Endometrial microvascular endothelial cells (primary cell): ENCODE data around the gene NFKBIB. TPM values are rescaled to one million over a fixed set of nuclear protein-coding genes. Genes with fewer than 3 reads are reported as not detected.
"Not testable (repeated sequence)": the region's sequence is repeated elsewhere in the genome, so short reads cannot be mapped to it uniquely, and the experiment has no call there.

Experiments used
- in situ Hi-C: cut with HindIII; loops from 2 replicates; pipeline ENCODE4 v1.10.0; 2017; ENCODE audit warnings: low sequenced_read_pairs, low pct_unique_long_range_greater_than_20kb; ENCODE audit errors: inconsistent ontology term
- total RNA-seq: library from RNA; depleted of rRNA; stranded (reverse); fragments of >200 nt; gene quantifications from one replicate; pipeline ENCODE4 v1.2.3, GENCODE V29; 2015; ENCODE audit errors: inconsistent ontology term

The NFKBIB gene
- 31.4 TPM for total RNA-seq

DNA sequence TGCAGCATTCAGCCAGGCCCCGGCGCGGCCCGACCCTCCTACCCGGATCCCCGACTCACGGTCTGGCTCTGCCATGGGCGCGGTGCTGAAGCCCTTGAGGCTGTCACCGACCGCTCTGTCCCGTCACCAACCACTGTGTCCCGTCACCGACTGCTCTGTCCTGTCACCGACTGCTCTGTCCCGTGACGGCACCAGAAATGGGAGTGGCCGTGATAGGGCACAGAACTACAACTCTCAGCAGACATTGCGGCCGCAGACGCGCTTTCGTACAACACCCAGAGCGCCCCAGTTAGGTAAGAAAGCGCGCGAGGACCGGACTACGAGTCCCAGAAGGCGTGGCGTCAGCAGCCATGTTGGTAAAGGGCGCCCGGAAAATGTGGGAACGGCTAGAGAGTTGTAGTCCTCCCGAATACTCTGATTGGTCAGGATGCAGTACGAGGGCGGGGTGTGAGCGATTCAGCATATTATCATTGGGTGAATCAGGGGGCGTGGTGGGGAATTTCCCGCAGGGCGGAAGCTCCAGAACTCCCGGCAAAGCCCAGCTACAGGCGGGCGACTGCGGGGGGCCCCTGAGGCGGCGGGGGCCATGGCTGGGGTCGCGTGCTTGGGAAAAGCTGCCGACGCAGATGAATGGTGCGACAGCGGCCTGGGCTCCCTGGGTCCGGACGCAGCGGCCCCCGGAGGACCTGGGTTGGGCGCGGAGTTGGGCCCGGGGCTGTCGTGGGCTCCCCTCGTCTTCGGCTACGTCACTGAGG is at the start of gene NFKBIB, which contains the start of gene SIRT2:
Gene NFKBIB (plus strand): TSS at position 523 of the 755 bp plus-strand sequence. CDS start 64 bp downstream, at position 587.
Gene SIRT2 (minus strand): TSS at position 172 of the 755 bp plus-strand sequence. CDS start 97 bp downstream, at position 75.
- in situ Hi-C loops = no loop called here

- in situ Hi-C loops = no loop called here
These were observed 49.3 kb upstream of the NFKBIB start for GRCh38 chr19:38850436-38850975.

- in situ Hi-C loops = no loop called here
These were observed 48.7 kb upstream of the NFKBIB start for GRCh38 chr19:38850976-38851621.

DNA sequence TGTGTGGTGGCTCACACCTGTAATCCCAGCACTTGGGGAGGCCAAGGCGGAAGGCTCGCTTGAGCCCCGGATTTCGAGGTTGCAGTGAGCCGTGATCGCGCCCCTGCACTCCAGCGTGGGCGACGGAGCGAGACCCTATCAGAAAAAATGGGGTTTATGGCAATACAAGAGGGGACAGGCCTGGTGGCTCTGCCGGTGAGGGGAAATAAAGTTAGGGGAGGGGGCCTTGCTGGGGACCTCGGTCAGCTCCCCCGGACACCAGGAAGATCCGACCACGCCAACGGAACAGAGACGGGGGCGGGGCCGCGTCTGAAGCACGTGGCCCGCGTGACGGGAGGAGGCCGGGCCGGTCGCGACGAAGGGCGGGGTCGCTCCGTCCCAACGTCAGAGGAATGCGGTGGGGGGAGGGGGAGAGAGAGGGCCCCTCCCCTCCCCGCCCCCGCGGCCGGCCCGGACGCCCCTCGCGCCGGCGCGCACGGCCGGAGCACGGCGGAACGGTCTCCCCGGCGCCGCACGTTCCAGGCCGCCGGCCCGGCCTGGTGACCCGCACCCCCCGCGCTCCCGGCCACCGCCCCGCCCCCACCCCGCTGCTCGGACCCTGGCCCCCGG is 48.0 kb upstream of the NFKBIB start:
- in situ Hi-C loops = no loop called here

DNA sequence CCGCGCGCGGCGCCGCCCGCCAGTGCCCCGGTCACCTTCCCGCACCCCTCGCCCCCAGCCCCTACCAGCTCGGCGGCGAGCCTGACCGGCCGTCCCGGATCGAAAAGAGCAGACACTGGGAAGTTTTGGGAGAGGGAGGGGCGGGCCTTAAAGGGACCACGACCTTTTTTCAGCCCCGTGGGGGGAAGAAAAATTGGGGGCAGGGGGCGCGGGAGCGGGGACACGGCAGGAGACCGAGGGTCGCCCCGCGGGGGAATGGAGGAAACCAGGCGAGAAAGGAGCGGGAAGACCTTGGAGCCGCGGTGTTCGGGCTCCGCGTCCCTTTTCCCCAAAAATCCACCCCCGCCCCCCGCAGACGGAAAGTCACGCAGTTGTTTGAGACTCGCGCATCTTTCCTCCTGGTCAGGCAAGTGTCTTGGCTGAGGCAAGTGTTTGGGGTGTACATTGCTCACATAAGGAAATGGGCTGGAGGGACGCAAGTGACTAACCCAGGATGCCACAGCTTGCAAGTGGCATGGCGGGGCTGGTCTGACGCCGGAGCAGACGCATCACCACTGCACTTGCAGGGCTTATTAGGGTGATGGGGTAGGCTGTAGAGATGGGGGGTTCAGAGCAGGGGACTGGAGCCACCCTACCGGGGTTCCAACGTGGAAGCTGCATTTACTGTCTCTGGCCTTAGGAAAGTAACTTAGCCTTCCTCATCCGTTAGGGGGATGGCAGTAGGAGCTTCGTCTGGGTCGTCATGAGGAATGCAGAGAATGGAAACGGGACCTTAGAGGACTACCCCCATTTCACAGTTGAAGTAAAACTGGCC is 47.3 kb upstream of the NFKBIB start:
- in situ Hi-C loops = no loop called here

GRCh38 chr19:38853214-38853613 is 46.6 kb upstream of the NFKBIB start:
- in situ Hi-C loops = no loop called here

- in situ Hi-C loops = not testable (repeated sequence)
These were observed 44.8 kb upstream of the NFKBIB start for GRCh38 chr19:38854961-38855360.

DNA sequence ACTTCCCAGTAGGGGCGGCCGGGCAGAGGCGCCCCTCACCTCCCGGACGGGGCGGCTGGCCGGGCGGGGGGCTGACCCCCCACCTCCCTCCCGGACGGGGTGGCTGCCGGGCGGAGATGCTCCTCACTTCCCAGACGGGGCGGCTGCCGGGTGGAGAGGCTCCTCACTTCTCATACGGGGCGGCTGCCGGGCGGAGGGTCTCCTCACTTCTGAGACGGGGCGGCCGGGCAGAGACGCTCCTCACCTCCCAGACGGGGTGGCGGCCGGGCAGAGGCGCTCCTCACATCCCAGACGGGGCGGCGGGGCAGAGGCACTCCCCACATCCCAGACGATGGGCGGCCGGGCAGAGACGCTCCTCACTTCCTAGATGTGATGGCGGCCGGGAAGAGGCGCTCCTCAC is 44.0 kb upstream of the NFKBIB start:
- in situ Hi-C loops = not testable (repeated sequence)

DNA sequence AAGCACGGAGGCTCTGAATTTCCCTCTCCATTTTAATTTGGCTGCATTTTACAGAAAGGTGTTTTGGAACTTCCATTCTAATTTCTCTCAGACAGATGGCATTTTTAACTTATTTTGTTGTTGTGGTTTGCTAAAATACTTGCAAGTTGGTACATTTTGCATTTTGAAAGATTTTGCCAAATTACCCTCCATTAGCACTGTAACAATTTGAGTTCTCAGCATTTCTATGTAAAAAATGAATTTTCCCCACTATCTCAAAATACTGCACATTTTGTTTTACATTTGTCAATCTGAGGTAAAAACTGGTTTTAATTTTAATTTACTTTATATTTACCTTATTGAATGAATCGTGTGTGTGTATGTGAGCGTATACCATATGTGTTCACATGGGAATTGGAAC is 43.0 kb upstream of the NFKBIB start:
- in situ Hi-C loops = no loop called here

DNA sequence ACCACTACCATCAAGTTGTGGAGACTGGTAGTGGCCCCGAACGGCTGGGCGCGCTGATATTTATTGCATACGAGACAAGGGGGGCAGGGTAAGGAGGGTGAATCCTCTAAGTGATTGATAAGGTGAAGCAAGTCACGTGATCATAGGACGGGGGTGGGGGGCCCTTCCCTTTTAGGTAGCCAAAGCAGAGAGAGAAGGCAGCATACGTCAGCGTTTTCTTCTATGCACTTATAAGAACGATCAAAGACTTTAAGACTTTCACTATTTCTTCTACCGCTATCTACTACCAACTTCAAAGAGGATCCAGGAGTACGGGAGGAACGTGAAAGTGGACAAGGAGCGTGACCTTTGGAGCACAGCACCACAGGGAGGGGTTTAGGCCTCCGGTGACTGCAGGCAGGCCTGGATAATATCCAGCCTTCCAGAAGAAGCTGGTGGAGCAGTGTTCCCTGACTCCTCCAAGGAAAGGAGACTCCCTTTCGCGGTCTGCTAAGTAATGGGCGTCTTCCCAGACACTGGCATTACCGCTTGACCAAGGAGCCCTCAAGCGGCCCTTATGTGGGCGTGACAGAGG is 40.1 kb upstream of the NFKBIB start:
- in situ Hi-C loops = not testable (repeated sequence)

- in situ Hi-C loops = no loop called here
These were observed 38.4 kb upstream of the NFKBIB start for GRCh38 chr19:38861368-38861767.

GRCh38 chr19:38862321-38863059 is 37.3 kb upstream of the NFKBIB start:
- in situ Hi-C loops = no loop called here

- in situ Hi-C loops = no loop called here
These were observed 32.5 kb upstream of the NFKBIB start for GRCh38 chr19:38867171-38867780.

GRCh38 chr19:38868551-38868950 is 31.2 kb upstream of the NFKBIB start:
- in situ Hi-C loops = no loop called here

GRCh38 chr19:38869160-38869835 is 30.5 kb upstream of the NFKBIB start:
- in situ Hi-C loops = no loop called here

GRCh38 chr19:38869836-38870607 is 29.7 kb upstream of the NFKBIB start:
- in situ Hi-C loops = no loop called here
